PFSK-1 (cell line): ENCODE results near the gene CDK10.

Experiments
- POLR2AphosphoS5 ChIP-seq: IDR thresholded peaks from 2 replicates; pipeline ENCODE4 v1.6.1; 2012; ENCODE audit warnings: low read depth, mild to moderate bottlenecking, control low read depth, low read length, moderate library complexity
- SIN3A ChIP-seq: IDR thresholded peaks from 2 replicates; pipeline ENCODE4 v1.6.1; 2012; ENCODE audit warnings: mild to moderate bottlenecking, low read length, moderate library complexity, borderline replicate concordance; ENCODE audit not compliant: insufficient read depth
- TAF1 ChIP-seq: IDR thresholded peaks from 2 replicates; pipeline ENCODE4 v1.6.1; 2012; ENCODE audit warnings: low read length, control low read depth, borderline replicate concordance; ENCODE audit not compliant: insufficient read depth
- TF ChIP-seq, protein P1 (sequence below), 2 experiments: IDR thresholded peaks; 2 replicates each; pipeline versions ENCODE4 v1.6.1 to v1.8.0; 2011 to 2012; ENCODE audit warnings: low read depth in 2 of 2, low read length in 2 of 2, control low read depth in 1 of 2, inconsistent platforms in 1 of 2, mild to moderate bottlenecking in 1 of 2, moderate library complexity in 1 of 2; ENCODE audit not compliant: insufficient read depth in 1 of 2

DNA sequence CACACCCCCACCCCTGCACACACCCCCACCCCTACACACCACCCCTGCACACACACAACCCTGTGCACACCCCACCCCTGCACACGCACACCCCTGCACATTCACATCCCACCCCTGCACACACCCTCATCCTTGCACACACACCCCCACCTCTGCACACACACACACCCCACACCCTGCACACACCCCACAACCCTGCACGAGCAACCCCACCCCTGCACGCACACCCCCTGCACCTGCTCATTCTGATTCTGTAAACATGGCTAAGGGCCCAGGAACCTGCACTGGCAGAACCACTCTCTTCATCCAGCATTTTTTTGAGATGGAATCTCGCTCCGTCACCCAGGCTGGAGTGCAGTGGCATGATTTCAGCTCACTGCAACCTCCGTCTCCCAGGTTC lies 47.1 kb upstream of the CDK10 start:
- TF ChIP-seq POLR2AphosphoS5 (no peak), TAF1 (no peak), SIN3A (no peak)
- TF ChIP-seq, protein P1, sequence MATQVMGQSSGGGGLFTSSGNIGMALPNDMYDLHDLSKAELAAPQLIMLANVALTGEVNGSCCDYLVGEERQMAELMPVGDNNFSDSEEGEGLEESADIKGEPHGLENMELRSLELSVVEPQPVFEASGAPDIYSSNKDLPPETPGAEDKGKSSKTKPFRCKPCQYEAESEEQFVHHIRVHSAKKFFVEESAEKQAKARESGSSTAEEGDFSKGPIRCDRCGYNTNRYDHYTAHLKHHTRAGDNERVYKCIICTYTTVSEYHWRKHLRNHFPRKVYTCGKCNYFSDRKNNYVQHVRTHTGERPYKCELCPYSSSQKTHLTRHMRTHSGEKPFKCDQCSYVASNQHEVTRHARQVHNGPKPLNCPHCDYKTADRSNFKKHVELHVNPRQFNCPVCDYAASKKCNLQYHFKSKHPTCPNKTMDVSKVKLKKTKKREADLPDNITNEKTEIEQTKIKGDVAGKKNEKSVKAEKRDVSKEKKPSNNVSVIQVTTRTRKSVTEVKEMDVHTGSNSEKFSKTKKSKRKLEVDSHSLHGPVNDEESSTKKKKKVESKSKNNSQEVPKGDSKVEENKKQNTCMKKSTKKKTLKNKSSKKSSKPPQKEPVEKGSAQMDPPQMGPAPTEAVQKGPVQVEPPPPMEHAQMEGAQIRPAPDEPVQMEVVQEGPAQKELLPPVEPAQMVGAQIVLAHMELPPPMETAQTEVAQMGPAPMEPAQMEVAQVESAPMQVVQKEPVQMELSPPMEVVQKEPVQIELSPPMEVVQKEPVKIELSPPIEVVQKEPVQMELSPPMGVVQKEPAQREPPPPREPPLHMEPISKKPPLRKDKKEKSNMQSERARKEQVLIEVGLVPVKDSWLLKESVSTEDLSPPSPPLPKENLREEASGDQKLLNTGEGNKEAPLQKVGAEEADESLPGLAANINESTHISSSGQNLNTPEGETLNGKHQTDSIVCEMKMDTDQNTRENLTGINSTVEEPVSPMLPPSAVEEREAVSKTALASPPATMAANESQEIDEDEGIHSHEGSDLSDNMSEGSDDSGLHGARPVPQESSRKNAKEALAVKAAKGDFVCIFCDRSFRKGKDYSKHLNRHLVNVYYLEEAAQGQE (IDR thresholded peaks at IDR 0.05; ENCODE audit: insufficient read depth in 1 of 2, low read depth in 2 of 2, low read length in 2 of 2): no peak
